HG03196 (cell line): ENCODE measurements around the gene GRK3.

Experiments
- ATAC-seq: cut with Tn5 transposase; IDR thresholded peaks from one replicate; pipeline ENCODE4 v1.9.1; 2021; ENCODE audit not compliant: unreplicated experiment

The GRK3 gene

GRCh38 chr22:25750569-25751173 is 186.2 kb downstream of the GRK3 start:
- ATAC-seq, result no peak

- no peak for ATAC-seq
These were observed 186.7 kb downstream of the GRK3 start for GRCh38 chr22:25751174-25751581.

- ATAC-seq, result no peak
These were observed 188.2 kb downstream of the GRK3 start for GRCh38 chr22:25752615-25753214.

GRCh38 chr22:25753252-25753651 is 188.8 kb downstream of the GRK3 start:
- ATAC-seq, result no peak

- ATAC-seq, result no peak
These were observed 190.2 kb downstream of the GRK3 start for GRCh38 chr22:25754527-25755202.

- no peak for ATAC-seq
These were observed 193.2 kb downstream of the GRK3 start for GRCh38 chr22:25757686-25758085.

- no peak for ATAC-seq
These were observed 193.8 kb downstream of the GRK3 start for GRCh38 chr22:25758316-25758715.

GRCh38 chr22:25759825-25760231 is 195.4 kb downstream of the GRK3 start:
- ATAC-seq, result no peak

- ATAC-seq, result no peak
These were observed 195.8 kb downstream of the GRK3 start for GRCh38 chr22:25760294-25760693.

GRCh38 chr22:25760848-25761595 is 196.5 kb downstream of the GRK3 start:
- no peak for ATAC-seq

- no peak for ATAC-seq
These were observed 197.7 kb downstream of the GRK3 start for GRCh38 chr22:25762147-25762546.

GRCh38 chr22:25763239-25763777 is 198.8 kb downstream of the GRK3 start:
- ATAC-seq, result no peak

GRCh38 chr22:25764270-25765015 is 200.0 kb downstream of the GRK3 start:
- no peak for ATAC-seq

- ATAC-seq, result no peak
These were observed 200.5 kb downstream of the GRK3 start for GRCh38 chr22:25765016-25765367.

- ATAC-seq, result no peak
These were observed 201.3 kb downstream of the GRK3 start for GRCh38 chr22:25765801-25766200.

GRCh38 chr22:25766418-25766817 is 201.9 kb downstream of the GRK3 start:
- no peak for ATAC-seq

- no peak for ATAC-seq
These were observed 205.9 kb downstream of the GRK3 start for GRCh38 chr22:25770333-25770732.

GRCh38 chr22:25772288-25772687 is 207.8 kb downstream of the GRK3 start:
- ATAC-seq, result no peak

GRCh38 chr22:25774575-25775026 is 210.1 kb downstream of the GRK3 start:
- no peak for ATAC-seq

GRCh38 chr22:25775531-25775930 is 211.1 kb downstream of the GRK3 start:
- ATAC-seq, result no peak

- ATAC-seq, result no peak
These were observed 212.9 kb downstream of the GRK3 start for GRCh38 chr22:25777411-25777810.
